Central memory CD4-positive, alpha-beta T cell (primary cell): ENCODE data around the gene PRELID1.
"Not testable (repeated sequence)": the region's sequence is repeated elsewhere in the genome, so short reads cannot be mapped to it uniquely, and the experiment has no call there.

Experiments used
- DNase-seq: peaks from one replicate; pipeline ENCODE4 v3.0.0; 2022
- total RNA-seq, 3 experiments: gene quantifications; one replicate each; lab custom pipeline; 2026; lab: John Stamatoyannopoulos, UW

The PRELID1 gene, protein sequence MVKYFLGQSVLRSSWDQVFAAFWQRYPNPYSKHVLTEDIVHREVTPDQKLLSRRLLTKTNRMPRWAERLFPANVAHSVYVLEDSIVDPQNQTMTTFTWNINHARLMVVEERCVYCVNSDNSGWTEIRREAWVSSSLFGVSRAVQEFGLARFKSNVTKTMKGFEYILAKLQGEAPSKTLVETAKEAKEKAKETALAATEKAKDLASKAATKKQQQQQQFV
- 23.5 to 194 (median 66.4) reads per million in 3 experiments for total RNA-seq

DNA sequence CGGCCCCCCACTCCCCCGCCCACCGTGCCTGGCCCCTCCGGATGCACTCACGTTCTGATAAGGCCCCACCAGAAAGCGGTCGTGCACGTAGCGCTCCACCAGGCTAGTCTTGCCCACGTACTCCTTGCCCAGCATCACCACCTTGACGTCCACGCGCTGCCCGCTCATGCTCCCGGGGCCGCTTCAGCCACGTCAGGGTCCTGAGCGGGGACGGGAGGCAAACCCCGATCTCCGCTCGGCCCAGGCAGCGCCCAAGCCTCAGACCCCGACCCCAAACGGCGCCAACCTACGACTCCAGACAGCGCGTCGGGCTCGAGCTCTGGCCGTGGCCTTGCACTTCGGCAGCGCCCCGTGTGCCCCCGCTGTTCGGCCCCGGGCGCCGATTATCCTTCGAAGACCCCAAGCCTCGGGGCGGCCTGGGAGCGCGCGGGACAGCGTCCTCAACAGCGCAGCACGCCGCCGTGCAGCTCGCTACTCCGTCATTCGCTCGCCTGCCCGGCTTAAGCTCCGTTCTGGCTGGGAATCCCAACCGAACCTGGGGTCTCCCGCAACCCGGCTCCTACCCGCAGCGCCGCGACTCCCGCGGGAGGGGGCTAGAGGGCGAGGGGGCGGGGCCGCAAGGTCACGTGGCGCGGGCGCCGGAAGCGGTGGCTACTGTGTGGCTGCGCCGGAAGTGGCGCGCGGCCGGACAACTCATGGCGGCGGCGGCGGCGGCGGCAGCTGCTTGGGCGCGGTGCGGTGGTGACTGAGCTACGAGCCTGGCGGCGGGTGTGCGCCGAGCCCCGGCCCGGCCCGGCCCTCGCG, at the start of gene PRELID1, which contains the start of gene RAB24:
Gene PRELID1, plus strand, starts transcription at position 679 of the 804 bp plus-strand sequence. CDS start 187 bp downstream, outside the sequence.
Gene RAB24, minus strand, starts transcription at position 599 of the 804 bp plus-strand sequence. Its CDS starts 431 bp downstream, at position 168.
- DNase-seq: peak; percentile 86

DNA sequence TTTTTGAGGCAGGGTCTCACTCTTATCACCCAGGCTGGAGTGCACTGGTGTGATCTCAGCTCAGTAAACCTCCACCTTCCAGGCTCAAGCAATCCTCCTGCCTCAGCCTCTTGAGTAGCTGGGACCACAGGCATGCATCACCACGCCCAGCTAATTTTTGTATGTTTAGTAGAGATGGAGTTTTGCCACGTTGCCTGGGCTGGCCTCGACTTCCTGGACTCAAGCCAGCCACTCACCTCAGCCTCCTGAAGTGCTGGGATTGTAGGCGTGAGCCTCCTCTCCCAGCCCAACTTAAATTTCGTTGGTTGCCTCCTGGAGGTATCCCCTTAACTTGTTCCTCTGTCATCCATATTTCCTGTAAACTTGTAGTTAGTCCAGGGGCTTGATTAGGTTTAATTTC, 47.3 kb upstream of the PRELID1 start:
- DNase-seq: no peak

DNA sequence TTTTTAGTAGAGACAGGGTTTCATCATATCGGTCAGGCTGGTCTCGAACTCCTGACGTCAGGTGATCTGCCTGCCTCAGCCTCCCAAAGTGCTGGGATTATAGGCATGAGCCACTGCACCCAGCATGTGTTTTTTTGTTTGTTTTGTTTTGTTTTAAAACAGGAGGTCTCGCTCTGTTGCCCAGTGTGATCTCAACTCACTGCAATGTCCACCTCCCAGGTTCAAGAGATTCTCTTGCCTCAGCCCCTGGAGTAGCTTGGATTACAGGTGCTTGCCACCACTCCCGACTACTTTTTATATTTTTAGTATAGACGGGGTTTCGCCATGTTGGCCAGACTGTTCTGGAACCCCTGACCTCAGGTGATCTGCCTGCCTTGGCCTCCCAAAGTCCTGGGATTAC, 44.9 kb upstream of the PRELID1 start:
- DNase-seq: not testable (repeated sequence)

DNA sequence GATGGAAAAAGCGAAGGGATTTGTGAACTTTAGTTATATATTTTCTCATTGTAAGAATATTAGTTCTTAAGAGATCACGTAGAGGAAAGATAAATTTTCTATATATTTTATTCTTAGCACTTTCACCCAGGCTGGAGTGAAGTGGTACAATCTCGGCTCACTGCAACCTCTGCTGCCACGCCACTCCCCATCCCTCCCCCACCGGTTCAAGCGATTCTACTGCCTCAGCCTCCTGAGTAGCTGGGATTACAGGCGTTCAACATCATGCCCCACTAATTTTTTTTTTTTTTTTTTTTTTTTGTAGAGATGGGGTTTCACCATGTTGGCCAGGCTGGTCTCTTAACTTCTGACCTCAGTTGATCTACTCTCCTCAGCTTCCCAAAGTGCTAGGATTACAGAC, 42.6 kb upstream of the PRELID1 start:
- DNase-seq: no peak

DNA sequence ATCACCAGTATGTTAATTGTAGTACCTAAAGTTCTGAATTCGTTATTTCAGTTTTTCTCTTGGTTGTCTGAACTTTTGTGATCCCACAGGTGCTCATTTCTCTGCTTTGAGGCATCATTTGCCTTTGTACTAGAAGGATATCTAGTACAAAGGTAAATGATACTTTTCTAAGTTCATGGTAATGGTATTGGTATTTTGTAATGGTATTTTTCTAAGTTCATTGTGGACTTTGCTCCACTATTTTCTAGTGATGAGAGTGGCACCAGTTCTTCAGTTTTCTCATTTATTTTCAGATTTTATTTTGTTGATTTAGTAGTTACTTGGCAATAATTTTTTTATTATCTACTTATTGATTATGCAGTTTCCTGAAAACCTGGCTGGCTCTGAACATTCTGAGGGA, 42.1 kb upstream of the PRELID1 start:
- no peak for DNase-seq

DNA sequence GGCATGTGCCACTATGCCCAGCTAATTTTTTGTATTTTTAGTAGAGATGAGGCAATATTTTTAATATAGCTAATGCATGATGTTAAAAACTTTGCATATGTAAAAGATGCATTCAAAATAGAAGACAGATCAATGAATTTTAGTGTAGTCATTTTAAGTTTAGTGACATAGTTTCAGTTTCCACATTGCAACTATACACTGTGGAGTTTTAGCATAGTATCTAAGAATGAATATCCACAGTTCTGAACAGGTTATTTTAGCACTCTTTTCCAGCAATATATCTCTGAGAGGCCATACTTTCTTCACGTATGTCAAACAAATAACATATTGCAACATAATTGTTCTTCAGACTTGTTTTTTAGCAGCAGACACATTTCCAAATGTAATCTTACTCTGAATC, 39.4 kb upstream of the PRELID1 start:
- DNase-seq: no peak

DNA sequence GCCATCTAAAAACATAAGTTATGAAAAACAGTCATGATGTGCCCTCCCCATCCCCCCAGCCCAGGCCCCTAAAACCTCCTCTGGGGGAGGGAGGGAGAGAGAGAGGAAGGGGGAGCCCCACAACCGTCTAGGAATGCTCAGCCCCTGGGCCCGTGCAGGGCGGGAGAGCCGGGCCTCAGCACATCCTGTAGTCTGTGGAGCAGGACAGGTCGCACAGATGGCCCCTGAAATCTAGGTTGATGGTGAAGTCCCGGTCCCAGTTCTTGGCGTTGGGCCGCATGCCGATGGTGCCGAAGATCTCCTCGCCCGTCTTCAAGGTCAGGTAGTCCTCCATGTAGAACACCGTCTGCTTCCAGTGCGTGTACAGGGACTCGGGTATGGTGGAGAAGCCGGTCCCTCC, 38.2 kb upstream of the PRELID1 start:
- DNase-seq: no peak

DNA sequence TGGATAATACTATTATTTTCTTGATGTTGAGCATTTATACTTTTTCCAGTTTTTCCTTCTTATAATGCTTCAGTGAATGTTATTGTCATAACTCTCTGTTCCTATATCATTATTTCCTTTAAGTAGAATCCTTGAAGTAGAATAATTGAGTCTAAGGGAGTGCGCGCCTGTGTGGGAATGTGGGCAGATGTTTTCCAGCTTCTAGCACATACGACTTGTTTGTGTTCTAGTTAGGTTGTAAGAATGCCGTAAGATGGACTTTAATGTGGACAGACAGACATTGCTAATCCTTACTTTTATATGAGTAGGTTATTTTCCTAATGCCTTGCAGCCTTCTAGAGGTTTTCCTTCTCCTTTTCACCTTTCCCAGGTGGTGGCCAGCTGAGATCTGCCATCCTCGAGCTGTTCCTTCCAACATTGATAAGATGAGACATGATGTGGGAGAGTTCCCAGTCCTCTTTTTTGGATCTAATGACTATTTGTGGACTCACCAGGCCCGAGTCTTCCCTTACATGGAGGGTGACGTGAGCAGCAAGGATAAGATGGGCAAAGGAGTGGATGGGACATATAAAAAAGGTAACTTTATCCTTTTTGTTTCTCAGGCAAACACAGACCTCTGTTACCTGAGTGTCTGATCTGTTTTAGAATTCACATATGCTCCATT, 34.2 kb upstream of the PRELID1 start:
- no peak for DNase-seq

DNA sequence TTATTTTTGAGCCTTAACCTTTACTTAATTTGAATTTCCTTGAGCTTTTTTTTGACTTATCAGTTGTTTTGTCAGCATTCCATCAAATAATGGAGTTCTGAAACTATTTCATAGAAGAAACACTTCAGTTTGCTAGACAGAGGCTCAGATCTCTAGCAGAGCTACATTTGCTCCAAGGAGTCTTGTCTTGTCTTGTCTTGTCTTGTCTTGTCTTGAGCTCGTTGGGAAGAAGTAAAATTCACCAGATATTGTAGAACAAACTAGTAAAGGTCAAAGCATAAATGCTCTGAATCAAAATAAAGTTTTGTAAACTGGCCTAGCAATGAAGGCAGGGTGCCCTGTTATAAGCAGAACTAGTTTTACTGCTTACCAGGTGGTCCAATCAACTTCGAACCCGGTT, 33.6 kb upstream of the PRELID1 start:
- no peak for DNase-seq

DNA sequence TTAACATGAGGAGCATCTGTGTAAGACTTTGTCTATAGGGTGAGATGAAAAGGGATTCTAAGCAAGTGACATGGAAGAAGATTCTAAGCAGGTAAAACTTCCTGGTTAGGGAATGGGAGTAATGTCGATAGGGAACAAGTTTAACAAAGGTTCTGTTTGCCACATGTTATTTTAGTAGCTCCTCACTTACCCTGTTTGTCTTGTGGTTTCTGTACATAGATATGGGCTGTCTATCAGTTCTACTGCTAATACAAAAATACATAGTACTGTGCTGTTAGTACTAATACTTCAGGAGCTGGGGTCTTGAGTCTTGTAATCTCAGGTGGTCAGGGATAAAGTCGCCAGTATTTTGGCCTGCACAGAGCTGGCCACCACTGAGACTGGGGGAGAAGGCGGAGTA, 32.9 kb upstream of the PRELID1 start:
- no peak for DNase-seq

DNA sequence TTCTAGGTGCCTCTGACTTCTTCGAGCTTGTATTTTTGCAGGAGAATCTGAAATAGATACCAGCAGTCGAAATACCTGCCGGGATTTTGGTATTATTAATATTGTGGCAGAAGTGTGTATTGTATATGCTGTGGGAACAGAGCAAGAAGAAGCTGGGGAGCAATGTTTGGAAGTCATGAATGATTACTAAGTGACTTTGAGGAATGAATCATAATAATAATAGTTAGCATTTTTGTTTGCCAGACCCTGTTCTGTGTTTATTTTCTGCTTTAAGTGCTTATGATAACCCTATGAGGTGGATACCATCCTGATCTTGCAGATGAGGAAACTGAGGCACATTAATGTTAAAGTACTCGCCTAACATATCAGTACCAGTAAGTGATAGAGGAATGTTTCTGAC, 32.5 kb upstream of the PRELID1 start:
- no peak for DNase-seq

DNA sequence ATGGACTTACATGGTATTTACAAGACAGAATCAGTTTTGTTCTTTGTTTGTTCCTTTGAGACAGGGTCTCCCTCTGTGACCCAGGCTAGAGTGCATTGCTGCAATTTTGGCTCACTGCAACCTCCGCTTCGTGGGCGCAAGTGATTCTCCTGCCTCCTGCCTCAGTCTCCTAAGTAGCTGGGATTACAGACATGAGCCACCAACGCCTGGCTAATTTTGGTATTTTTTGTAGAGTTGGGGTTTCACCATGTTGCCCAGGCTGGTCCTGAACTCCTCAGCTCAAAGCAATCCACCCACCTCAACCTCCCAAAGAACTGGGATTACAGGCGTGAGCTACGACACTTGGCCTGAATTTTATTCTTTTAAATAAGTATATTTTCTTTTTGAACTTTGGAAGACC, 27.7 kb upstream of the PRELID1 start:
- no peak for DNase-seq

DNA sequence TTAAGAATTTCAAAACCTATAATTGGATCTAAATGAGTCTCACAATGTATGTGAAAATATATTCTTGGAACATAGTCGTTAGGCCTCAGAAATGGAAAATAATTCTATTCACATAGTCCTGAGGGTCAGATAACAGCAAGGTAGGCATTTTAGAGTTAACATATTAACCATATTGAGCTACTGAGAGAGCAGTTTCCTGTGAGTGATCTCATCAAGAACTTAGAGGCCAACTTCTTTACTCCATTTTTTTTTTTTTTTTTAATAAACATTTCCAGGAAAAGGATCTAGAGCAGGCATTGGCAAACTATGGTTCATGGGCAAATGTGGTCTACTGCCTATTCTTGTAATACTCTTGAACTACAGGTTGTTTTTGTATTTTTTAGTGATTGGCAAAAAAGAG, 26.7 kb upstream of the PRELID1 start:
- no peak for DNase-seq

DNA sequence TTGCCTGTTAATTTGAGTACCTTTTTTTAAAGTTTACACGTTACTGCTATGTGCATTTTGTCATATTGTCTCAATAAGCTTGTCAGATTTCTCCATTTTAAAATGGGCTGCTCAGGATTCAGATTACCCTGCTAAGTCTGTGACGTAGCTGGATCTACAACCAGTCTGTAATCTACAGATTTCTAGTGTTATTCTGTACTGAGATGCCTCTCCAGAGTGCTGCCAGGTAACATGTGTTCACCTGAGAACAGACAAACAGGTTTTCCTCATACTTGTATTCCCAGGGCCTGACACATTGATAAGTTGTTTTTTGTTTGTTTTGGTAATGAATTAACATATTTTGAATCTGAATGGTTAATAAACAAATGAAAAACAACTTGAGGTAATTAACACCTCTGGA, 15.4 kb upstream of the PRELID1 start:
- DNase-seq: no peak

DNA sequence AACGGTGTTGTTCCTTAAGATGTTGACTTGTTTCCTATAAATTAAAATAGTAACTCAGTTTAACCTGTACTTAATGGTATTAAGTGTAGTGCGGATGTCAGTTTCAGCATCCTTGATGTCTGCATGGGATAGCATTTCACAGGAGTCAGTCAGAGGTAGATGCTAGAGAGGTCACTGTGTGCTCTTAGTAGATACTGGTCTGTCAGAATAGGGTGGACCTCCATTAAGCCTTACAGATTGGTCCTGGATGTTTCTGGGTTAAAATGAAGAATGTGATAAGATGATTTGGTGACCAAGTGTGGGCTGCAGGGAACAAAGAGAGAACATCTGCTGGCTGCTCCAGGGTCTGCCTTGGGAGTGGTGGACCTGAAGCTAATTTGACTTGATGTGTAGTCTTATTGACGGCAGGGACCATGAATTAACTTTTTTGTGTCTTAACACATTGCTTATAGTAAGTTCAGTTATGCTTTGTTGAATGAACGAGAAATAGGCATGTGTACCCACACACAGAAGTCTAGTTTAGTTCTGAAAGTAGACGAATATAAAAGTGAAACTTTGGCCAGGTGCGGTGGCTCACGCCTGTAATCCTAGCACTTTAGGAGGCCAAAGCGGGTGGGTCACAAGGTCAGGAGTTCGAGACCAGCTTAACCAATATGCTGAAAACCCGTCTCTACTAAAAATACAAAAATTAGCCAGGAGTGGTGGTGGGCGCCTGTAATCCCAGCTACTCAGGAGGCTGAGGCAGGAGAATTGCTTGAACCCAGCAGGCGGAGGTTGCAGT, 12.6 kb upstream of the PRELID1 start:
- DNase-seq: no peak

DNA sequence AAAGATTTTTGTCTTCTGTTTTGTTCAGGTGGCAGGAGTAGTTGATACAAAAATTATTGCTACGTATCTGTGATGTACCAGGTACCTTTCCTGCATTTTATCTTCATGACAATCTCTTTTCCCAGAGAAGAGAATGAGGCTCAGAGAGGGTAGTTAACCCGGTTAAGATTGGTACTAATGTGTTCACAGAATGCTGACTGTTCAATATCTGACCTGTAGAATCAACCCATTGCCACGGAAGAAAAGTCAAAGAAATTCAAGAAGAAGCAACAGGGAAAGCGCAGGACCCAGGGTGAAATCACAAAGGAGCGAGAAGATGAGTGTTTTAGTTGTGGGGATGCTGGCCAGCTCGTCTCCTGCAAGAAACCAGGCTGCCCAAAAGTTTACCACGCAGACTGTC, 11.9 kb upstream of the PRELID1 start:
- DNase-seq: no peak

DNA sequence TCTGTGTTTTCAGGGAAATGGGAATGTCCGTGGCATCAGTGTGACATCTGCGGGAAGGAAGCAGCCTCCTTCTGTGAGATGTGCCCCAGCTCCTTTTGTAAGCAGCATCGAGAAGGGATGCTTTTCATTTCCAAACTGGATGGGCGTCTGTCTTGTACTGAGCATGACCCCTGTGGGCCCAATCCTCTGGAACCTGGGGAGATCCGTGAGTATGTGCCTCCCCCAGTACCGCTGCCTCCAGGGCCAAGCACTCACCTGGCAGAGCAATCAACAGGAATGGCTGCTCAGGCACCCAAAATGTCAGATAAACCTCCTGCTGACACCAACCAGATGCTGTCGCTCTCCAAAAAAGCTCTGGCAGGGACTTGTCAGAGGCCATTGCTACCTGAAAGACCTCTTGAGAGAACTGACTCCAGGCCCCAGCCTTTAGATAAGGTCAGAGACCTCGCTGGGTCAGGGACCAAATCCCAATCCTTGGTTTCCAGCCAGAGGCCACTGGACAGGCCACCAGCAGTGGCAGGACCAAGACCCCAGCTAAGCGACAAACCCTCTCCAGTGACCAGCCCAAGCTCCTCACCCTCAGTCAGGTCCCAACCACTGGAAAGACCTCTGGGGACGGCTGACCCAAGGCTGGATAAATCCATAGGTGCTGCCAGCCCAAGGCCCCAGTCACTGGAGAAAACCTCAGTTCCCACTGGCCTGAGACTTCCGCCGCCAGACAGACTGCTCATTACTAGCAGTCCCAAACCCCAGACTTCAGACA, 9.6 kb upstream of the PRELID1 start:
- DNase-seq: no peak

DNA sequence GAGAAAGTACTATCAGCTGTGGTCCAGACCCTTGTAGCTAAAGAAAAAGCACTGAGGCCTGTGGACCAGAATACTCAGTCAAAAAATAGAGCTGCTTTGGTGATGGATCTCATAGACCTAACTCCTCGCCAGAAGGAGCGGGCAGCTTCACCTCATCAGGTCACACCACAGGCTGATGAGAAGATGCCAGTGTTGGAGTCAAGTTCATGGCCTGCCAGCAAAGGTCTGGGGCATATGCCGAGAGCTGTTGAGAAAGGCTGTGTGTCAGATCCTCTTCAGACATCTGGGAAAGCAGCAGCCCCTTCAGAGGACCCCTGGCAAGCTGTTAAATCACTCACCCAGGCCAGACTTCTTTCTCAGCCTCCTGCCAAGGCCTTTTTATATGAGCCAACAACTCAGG, 9.0 kb upstream of the PRELID1 start:
- DNase-seq: no peak

DNA sequence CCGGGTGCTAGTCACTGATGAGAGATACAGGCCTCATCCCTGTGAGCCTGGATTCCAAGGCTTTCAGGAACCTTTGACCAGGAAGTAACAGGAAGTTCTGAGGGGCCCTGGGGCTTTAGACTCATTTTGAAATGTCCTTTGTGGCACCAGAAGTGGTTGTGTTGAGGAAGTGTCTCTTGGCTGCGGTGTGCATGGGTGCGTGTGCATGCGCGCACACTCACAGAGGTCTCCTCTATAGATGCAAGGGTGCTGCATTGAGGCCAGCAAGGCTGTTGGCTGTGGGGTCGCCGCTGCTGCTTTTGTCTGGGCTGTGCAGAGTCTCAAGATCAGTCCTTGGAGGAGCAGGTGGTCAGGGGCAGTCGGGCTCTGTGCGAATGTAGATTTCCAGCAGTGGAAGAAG, 7.7 kb upstream of the PRELID1 start:
- DNase-seq: no peak

DNA sequence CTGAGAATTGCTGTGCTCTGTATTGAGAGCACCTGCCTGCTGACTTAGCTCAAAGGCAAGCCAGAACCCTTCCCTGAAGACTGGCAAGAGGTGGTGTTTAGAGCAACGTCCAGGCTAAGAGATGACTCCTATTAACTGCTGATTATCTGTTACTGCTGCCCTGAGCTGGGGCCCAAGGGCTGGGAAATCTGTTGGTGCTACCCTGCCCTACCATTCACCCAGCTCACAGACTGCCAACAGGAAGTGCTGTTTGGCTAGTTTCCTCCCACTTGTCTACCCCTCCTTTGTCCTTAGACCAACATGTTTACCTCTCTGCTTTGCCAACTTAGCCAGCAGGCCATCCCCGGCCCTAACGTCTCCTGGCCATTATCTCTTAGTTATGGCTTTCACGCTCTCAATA, 7.0 kb upstream of the PRELID1 start:
- DNase-seq: no peak

DNA sequence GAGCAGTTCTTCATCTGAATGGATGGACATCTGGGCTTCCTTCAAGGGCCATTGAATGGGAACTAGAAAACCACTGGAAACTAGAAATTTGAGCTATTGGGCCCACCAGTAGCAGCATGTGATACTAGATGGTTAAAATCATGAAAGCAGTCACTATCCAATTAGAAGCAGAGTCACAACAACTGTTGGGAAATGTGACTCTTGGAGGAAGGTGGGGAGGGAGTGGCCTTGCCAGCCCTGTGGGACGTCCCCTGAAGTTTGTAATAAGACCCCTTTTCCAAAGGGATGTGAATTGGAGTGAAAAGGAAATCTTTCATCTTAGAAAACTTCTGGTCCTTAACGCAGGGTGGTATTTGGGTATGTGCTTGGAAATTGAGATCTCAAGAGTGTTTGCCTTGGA, 5.7 kb upstream of the PRELID1 start:
- DNase-seq: no peak

DNA sequence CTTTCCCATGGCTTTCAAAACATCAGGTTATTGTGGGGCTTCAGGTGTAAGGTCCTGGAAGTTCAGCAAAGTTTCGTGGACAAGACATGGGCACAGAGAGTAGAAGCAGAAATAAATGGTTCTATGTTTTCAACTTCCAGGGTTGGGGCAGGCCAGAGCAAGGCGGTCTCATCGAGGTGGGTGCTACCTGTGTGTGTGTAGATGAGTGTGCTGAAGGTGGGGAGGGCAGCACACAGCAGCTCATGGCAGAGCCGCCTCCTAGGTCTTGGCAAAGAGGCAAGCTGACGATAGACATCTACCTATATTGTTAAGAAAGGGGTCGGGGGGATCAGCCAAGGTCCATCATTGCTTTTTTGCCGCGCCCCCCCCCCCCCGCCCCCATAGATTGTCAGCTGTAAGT, 3.9 kb upstream of the PRELID1 start:
- DNase-seq: no peak
